Activated CD4-positive, alpha-beta T cell treated with anti-CD3 and anti-CD28 coated beads, Interleukin-2, amount 50 U/mL, for 4 hours (primary cell): Measurements from ENCODE around the gene PI4KB.
"Not testable (repeated sequence)": the region's sequence is repeated elsewhere in the genome, so short reads cannot be mapped to it uniquely, and the experiment has no call there.

Experiments used
- DNase-seq, 2 experiments: peaks; one replicate each; pipeline ENCODE4 v3.0.0-alpha.2; 2020

The PI4KB gene

DNA sequence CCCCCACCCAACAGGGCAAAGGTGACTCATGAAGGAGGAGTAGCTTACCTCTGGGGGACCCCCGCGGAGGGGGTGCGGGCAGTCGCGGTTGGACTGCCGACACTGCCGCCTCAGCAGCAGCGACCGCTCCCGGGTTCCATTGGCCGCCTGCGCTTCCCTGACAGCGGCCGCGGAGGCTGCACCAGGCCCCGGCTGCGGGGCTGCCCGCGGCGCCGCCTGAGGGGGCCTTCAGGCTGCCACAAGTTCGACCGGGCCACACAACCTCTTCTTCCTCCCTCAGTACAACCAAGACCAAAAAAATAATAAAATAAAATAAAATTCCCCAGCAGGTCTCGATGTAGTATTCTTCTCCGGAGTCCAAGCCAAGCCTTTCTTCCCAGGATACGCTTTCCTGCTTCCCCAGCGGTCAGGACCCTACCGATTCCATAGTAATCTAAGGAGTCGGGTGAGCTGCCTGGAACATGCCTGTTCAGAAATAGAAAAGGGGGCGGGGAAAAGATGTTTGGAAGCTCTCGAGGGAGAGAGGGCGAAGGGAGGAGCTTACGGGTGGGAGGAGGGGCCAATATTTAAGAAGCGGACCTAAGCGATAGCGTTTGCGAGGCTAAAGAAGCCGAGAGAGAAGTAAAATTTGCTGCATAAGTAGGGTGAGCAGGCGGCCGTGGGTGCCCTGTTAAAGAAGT, at the start of gene PI4KB:
Gene PI4KB (minus strand): TSS at position 194 of the 680 bp plus-strand sequence. CDS start 10,935 bp downstream, outside the sequence.
- peak; percentile 88 for DNase-seq

DNA sequence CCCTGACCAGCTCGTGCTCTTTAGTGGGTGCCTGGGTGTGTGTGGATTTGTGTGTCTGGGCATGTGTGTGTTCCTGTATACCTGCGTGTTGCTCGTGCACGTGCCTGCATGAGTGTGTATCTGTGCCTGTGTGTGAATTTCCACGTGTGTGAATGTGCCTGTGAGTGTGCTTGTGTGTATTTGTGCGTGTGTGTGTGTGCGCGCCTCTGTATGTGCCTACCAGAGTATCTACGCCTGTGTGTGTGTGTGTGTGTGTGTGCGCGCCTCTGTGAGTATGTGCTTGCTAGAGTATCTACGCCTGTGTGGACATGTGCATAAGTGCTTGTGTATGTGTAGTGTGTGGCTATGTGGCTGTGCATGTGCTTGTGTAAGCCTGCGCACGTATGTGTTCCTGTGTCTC, 46.0 kb upstream of the PI4KB start:
- no peak for DNase-seq

DNA sequence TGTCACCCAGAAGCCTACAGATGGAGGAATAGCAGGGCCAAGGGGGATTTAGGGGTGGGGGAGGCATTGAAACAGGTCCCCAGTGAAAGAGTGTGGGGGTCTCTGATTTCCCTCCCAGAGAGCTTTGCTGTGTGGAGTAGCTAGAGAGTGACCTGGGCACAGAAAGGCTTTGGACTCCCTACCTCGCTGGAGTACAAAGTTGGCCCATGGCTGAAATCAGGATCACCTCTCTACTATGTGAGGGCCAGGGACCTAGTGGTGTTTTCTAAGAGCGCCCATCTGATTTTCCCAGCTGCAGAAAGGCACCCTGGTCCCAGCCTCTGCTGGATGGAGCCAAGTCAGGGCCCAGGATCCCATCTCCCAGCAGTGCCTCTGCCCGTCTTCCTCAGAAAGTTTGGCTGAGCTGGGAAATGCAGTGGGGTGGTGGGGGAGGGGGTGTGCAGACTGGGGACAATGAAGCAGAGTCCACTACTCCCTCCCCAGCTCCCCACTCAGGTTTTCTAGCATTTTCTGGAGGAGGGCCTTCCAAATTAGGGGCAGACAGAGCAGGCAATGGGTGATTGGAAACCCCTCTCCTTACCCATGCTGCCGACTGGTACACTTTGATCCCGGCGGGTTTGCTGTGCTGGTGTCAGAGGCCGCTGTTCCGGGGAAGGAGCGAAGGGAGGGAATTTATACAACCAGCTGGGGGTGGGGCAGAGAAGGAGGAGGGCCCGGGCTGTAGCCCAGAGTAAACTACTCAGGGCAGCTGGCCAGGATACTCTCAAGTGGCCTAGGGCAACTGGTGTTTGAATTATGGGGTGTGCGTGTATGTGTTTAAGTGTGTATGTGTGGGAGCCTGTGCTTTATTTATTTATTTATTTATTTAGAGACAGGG, 45.1 kb upstream of the PI4KB start, which contains the start of gene SELENBP1:
Gene SELENBP1 (minus strand): TSS at position 648 of the 877 bp plus-strand sequence. CDS start 64 bp downstream, at position 584.
- DNase-seq: no peak

DNA sequence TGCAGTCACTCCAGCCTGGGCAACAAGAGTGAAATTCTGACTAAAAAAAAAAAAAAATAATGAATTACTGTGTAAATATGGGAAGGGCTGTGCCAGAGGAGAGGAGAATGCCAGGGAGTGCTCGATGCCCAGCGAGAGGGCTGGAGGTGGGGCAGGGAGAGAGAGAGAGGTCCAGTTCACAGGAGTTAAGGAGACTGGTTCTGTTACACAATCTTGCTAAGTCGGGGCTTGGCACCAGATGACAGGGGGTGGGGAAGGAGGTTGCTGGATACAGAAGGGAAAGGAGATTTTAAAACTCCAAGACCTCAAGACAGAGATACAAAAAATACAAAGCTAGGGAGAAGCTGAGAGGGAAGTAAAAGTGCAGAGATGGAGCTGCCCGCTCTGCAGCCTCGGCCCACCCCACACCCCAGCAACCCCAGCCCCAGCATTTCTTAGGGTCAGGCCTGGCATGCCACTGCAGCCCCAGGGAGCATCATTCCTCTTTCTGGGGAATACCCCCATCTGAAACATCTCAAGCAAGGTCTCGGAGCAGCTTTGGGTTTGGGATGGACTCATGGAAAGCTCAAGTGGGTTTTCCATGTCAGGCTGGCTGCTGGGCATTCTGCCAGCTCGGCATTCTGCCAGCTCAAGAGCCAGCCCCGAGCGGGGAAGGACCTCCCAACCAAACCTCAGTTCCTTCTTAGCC, 44.3 kb upstream of the PI4KB start:
- DNase-seq: no peak

DNA sequence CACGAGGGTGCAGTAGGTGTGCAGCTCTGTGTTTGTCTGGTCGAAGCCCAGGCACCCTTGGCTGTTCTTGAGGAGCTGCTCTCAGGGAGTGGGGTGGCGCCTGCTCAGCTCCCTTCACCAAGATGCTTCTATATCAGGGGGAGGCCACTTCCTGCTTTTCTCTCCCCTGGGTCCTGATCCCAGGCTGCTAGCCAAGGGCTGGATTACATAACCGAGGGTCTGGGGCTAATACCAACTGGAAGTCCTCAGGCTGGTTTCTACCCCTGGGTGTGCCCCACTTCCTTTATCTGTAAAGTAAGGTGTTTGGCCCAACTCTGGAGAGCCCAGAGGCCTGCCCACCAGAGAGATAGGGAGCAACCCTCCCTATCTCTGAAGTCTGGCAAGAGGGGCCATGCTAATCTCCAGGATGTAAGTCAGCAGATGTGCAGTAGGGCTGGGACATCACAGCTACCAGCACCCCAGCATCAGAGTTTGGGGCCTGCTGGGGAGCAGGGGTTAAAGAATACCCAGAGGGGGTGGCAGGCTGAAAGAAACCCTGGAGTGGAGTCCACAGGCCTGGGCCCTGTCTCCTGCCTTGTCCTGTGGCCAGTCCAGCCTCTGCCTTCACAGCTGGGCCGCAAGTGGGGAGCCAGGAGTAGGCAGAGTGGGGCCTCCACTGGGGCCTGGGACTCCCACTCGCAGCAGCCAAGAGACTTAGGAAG, 43.1 kb upstream of the PI4KB start:
- DNase-seq: no peak

DNA sequence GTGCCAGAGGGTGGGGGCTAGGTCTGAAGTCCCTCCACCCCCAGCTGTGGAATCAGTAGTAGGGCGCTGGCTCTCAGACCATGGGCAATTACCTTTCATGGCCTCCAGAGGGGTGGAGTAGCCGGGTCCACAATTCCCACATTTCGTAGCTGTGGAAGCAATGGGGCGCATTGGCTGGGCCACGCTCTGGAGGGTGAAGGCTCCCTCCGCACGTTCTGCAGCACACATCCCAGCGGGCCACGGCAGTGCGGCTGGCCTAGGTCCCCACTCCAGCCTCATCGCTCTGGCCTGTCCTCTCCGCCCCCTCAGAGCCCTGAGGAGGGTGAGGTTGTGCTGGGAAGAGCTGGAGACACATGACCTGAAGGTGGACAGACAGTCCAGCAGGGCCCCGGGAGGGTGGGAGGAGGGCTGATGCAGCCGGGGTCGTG, 42.4 kb upstream of the PI4KB start:
- DNase-seq: no peak

DNA sequence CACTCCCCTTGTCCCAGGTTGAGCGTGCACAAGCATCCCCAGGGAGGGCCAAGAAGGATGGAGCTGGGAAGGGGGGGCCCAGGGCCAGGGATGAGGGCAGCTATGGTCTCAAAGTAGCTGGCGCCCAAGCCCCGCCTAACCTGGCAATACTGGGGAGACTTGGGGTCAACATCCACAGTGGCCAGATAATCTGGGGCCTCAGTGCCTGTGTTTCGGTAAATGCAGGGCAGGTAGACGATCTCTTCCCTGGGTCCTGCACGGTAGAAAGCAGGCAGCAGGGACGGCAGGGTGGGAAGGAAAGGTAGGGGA, 42.0 kb upstream of the PI4KB start:
- no peak for DNase-seq

DNA sequence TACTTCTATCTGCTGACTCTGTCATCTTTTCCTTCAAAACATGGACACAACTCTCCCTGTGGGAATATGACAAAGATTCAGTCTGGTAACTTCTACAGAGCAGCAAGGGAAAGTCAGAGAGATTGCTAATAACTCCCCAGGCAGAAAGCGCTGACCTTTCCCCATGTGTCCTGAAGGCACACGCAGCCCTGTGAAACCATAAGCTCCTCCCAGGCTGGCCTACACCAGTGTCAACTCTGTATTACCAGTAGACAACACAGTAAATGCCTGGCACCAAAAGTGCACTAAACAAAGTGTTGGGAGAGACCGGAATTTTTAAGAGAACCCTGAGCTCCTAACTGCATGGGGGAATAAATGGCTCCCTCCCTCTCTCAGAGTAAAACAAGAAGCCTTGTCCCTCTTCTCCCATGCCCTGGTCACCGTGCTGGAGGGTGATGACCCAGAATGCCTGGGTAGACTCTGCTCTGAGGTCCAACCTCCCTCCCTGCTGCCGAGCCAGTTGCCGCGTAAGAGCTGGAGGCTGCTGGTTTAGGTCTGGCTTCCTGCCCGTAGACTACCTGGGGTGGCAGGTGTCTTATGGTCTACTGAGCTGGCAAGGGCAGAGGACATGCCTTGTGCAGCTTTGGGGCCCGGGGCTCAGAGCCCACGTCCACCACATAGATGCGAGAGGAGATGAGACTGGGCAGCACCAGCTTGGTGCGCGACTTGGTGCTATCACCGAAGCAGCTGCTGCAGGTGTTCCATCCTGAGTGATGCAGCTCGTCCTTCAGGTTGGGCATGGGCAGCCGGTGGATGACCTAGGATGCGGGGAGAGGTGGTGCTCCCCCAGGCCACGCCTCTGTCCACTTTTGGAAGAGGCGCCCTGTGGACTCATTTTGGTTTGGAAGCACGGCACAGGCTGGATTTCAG, 41.4 kb upstream of the PI4KB start:
- no peak for DNase-seq

DNA sequence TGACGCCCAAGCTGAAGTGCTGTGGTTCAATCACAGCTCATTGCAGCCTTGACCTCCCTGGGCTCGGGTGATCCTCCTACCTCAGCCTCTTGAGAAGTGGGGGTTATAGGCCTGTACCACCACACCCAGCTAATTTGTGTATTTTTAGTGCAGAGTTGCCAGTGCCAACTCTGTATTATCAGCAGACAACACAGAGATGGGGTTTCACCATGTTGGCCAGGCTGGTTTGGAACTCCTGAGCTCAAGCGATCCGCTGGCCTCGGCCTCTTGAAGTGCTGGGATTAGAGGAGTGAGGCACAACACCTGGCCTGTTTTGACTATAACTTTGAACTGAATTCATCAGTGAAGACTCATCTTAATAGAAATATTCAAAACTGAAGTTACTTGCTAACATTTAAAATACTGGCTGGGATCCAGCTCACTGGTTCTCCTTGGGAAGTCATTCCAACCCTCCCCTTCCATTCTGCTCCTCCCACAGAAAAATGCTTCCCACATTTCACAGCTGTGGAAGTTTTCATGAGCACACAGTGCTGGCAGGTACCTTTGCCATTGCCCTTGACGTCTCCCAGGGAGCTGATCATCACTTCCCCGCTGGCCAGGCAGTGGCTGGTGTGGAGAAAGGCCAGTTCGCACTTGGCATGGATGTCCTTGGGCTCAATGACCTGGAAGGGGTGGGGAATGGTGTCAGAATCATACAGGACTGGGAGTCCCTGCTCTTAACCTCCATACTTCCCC, 40.6 kb upstream of the PI4KB start:
- no peak for DNase-seq

DNA sequence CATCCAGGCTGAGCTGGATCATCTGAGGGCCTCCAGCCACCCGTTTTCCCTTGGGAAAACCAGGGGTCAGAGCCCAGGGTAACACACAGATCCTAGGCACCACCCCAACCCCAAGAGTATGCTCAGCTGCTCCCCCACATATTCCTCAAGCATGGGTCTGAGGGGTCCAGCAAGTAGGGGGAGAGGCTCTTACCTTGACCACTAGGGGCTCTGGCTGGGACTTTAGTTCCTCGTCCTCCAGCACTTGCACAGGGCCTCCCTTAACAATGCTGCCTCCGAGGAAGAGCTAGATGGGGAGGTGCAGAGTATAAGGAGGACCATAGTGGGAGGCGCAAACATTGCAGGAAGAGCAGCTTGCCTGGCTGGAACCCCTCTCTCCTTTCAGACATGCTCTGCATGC, 37.8 kb upstream of the PI4KB start:
- no peak for DNase-seq

DNA sequence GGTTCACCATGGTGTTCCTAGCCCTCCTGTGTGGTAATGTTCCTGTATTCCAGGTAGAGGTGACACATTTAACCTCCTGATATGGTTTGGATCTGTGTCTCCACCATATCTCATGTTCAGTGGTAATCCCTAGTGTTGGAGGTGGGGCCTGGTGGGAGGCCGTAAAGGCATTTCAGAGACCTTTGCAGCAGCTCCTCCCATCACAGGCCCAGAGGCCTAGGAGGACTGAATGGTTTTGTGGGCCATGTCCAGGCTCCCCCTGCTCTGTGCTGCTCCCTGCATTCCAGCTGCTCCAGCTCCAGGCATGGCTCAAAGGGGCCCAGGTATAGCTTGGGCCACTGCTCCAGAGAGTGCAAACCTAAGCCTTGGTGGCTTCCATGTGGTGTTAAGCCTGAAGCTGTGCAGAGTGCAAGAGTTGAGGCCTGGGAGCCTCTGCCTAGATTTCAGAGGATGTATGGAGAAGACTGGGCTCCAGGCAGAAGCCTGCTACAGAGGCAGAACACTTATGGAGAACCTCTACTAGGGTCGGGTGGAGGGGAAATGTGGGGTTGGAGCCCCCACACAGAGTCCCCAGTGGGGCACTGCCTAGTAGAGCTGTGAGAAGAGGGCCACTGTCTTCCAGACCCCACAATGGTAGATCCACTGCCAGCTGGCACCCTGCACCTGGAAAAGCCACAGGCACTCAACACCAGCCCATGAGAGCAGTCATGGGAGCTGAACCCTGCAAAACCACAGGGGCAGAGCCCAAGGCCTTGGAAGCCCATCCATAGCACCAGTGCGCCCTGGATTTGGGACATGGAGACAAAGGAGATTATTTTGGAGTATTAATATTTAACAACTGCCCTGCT, 35.3 kb upstream of the PI4KB start:
- no peak for DNase-seq

DNA sequence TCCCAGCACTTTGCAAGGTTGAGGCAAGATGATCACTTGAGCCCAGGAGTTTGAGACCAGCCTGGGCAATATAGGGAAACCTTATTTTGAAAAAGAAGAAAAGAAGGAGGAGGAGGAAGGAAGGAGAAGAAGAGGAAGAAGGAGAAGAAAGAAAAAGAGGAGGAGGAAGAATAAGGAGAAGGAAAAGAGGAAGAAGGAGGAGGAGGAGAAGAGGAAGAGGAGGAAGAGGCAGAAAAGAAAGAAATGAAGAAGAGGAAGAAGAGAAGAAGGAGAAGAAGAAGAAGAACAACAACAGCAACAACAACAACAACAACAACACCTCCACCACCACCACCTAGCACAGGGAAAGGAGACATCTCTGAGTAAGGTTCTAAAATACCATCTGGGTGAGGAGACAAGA, 34.7 kb upstream of the PI4KB start:
- DNase-seq: no peak

DNA sequence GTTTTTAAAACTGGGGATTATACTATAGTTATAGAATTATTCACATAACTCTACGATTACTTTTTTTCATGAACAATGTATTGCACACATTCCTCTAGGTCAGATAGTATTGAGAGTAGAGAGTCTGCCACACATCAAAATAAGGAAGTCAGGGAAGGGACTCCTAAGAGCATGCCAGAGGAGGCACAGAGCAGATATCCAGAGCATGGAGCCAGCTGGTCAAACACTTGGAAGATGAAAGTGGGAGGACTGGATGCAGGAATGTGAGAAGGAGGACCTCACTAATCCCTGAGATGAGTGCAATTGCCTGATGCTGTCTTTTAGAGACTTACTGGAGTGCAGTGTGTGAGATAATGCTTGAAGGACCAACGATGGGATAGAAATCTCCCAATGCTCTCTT, 29.5 kb upstream of the PI4KB start:
- no peak for DNase-seq

DNA sequence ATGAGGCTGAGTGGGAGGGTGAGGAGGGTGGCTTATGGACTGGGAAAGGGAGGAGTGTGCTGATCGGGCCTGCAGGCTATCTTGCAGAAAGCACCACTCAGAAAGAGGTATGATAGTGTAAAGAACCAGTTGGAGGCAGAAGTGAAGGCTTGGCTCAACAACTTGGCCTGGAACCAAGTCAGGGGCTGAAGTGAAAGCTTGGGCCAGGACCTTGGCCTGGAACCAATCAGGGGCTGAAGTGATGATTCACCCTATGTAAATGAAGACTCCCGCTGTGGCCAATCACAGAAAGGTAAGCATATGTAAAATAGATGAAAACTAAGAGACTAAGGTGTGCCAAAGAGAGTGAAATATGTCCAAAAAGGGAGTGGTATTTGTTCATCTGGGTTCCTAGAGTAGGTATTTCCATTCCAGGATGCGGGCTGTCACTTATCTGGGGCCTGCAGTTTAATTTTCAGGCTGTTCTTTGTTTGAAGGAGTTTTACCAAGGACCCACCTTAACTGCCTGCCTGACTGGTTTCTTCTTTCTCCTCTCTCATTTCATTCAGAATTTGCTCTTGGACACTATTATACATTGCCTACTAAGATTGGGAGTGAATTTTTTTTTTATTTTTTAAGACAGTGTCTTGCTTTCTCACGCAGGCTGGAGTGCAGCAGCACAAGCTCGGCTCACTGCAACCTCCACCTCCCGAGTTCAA, 25.0 kb upstream of the PI4KB start:
- DNase-seq: no peak

DNA sequence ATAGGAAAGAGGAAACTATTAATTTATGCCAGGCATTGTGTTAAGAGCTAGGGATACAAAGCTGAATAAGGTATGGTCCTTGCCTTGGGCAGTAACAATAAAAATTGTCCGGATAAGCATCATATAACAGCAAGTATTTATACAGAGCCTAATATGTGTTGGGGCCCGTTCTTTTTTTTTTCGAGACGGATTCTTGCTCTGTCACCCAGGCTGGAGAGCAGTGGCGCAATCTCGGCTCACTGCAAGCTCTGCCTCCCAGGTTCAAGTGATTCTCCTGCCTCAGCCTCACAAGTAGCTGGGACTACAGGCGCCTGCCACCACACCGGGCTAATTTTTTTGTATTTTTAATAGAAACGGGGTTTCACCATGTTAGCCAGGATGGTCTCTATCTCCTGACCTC, 23.1 kb upstream of the PI4KB start:
- DNase-seq: not testable (repeated sequence)

DNA sequence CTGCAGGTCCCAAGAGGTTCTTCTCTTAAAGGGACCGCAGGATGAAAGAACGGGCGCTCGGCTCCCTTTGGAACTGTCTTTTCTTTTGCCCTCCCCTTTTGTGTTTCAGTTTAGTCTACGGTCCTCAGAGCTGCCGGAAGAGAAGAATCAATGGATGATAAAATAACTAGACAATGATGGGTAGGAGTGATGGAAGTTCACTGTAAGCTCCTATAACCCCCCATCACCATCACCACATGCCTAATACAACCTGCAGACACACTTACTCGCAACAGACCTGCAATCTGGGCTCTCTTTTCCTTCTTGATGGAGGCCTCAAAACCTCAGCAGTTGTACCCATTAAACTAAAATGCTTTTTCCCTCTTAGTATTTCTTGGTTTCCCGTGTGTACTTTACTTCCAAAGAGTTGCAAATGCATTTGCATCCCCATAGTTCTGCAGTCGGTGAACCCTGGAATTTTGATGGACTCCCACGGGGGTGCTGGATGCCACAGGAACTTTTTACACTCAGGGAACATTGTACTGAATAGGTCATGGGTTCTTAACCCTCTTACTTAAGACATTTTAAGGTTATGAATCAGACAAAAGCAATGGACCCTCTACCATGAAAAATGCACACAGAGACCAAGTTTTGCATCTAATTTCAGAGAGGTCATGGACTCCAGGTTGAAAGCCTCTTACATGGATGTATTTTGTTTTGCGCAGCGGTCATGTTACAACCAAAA, 20.5 kb upstream of the PI4KB start:
- DNase-seq: no peak

DNA sequence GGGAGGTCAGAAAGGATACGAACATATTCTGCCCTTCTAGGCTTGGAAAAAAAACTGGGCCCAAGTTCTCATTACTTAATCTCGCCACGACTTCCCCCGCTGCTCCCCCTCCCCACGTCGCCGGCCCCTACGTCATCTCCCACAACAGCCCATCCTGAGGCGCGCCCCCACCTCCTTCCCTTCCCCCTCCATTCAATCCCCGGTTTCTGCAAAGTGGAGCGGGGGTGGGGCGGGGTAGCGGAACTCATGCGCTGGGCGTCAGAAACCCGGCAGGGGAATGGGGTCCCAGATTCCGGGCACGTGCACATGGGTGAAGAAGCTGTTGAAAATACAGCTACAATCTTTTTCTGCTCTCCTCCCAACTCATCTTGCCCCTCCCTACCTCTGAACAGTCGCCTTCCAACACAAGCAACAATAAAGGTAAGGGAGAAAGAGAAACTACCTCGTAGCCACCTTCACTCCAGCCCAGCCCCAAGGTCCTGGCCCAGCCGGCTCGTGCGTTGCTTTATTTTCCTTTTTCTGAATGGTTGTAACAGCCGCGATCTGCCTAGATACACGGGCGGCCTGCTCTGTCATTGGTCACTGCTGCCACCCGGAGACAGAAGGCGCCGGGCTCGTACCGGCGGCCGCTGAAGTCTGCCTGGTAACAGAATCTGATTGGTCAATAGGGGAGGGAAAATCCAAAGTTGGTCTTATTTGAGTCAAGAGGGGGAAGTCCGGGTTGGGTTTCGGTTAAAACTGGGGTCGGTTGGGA, 19.7 kb upstream of the PI4KB start, which contains the start of gene RFX5:
Gene RFX5 (minus strand): TSS at position 484 of the 754 bp plus-strand sequence. CDS start 932 bp downstream, outside the sequence.
- peak; percentile 90 to 93 for DNase-seq
